DMS153 treated with DMSO at 0.1 percent for 48 hours (cell line): ENCODE measurements around the gene SELENOW.

Experiments used
- DNase-seq: peaks from one replicate; lab custom pipeline; 2025; ENCODE audit not compliant: unreplicated experiment; lab: John Stamatoyannopoulos, UW

SELENOW gene

DNA sequence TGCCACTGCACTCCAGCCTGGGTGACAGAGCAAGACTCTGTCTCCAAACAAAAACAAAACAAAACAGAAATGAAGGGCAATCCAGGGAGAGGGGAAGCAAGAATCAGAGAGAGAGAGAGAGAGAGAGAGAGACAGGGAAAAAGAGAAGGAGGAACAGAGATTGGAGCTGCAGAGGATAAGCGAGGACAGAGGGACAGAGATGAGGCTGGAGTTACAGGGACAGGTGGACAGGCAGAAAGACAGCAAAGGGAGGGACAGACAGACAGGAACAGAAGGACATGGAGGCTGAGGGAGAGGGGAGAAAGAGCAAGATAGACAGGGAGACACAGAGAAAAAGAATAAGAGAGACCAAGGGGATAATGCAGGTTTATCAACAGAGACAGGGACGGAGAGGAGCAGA, 41.9 kb downstream of the SELENOW start:
- DNase-seq: no peak

DNA sequence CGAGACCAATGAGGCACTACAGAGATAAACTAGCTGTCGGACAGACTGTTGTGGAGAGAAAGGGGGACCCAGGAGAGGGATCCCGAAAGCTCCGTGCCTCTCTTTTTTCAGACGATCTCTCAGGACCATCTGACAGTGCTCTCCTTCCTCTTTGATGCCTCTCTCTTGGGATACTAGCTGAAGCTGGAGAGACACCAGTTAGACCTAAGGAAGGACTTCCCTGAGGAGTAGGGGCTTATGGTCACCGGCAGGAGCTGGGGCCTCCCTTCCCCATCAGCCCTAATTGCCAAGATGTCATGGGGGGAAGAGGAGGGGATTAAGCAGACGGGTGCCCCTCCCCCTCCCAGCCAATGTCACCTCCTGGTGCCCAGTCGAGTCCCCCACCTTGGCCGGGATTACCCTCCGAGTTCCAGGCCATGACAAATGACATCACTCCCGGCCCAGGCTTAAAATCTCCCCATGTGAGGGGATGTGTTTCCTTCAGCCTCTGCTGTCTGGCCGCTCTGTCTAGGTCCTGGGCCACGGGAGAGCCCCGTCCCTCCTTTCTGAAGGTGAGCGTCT, 43.0 kb downstream of the SELENOW start, which contains the start of gene CRX:
Gene CRX (plus strand): TSS at position 478 of the 561 bp plus-strand sequence. CDS start 12,507 bp downstream, outside the sequence.
- no peak for DNase-seq

DNA sequence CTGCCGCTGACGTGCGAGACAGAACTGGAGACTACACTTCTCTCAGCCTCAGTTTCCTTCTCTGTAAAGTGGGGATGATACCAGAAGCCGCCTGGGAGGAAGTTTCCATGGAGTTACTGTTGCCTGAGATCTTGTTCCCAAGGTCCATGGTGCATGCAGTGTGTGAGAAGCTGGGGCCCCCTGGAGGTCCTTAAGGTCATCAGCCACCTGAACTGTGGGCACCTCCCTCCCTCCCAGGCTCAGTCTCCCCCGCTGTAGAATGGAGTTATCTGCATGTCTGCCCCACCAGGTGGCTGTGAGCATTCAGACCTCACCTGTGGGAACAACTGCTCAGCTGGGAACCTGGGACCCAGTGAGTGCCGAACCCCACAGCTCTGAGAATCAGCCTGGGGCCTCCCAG, 45.9 kb downstream of the SELENOW start:
- no peak for DNase-seq

DNA sequence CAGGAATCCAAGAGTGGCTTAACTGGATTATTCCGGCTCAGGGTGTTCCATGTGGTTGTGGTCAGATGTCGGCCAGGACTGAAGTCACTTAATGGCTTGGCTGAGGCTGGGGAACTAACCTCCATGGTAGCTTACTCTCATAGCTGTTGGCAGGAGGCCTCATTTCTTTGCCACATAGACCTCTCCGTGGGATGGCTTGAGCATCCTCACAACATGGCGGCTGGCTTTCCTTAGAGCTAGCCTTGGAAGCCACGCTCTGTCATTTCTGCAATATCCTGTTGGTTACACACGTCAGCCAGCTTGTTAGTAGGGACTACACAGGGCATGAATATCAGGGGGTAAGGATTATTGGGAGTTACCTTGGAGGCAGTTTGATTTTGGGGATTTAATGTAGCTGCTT, 48.3 kb downstream of the SELENOW start:
- no peak for DNase-seq

DNA sequence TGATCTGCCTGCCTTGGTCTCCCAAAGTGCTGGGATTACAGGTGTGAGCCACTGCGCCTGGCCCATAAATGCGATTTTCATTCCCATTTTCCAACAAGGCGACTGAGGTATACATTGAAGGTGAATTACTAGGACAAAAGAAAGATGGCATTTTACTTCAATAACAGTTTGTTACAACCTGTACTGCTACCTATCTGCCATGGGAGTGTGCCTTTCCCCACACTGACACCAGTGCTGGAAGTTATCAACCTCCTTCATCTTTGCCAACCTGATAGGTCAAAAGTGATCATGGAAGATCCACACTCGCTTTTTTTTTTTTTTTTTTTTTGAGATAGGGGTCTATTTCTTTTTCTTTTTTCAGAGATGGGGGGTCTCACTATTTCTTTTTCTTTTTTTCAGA, 54.2 kb downstream of the SELENOW start:
- no peak for DNase-seq
